Body of pancreas (tissue), 4 donors: Measurements from ENCODE around the gene PLLP. TPM values are rescaled to one million over a fixed set of nuclear protein-coding genes. Genes with fewer than 3 reads are reported as not detected.
A peak's percentile ranks its signal among the peaks of the same experiment; 100 is the strongest.
"Not testable (repeated sequence)": the region's sequence is repeated elsewhere in the genome, so short reads cannot be mapped to it uniquely, and the experiment has no call there.

Experiments
- ATAC-seq: fragments of 150-250 bp; one replicate; pipeline ENCODE4 v1.9.1; 2016
- DNase-seq, 4 donors: peaks; one replicate each; pipeline ENCODE4 v3.0.0-alpha.2; 2019
- H3K27ac ChIP-seq, 4 donors: fragments of 200-600 bp; sonication (generic); 1 replicate in 3 of 4; 2 replicates in 1 of 4; pipeline versions ENCODE4 v1.5.1 to v1.6.1; 2016 to 2019; ENCODE audit warnings: mild to moderate bottlenecking in 1 of 4, mixed read lengths in 1 of 4, moderate library complexity in 1 of 4
- H3K27me3 ChIP-seq, 2 donors: fragments of 200-600 bp; sonication (generic); one replicate each; pipeline ENCODE4 v1.6.0; 2016; ENCODE audit warnings: mild to moderate bottlenecking in 1 of 2
- H3K36me3 ChIP-seq, 2 donors: fragments of 200-600 bp; sonication (generic); replicated peaks in 1 of 2; 2 replicates each; pipeline ENCODE4 v1.5.1; 2016; ENCODE audit warnings: low read depth in 2 of 2; ENCODE audit not compliant: insufficient read depth in 1 of 2
- H3K4me1 ChIP-seq: fragments of 200-600 bp; sonication (generic); one replicate; pipeline ENCODE4 v1.6.0; 2016
- H3K4me3 ChIP-seq, 2 donors: fragments of 200-600 bp; sonication (generic); 1 replicate in 1 of 2; 2 replicates in 1 of 2; pipeline ENCODE4 v1.5.1; 2016 to 2019
- H3K9me3 ChIP-seq, 3 donors: fragments of 200-600 bp; sonication (generic); 1 replicate in 2 of 3; 2 replicates in 1 of 3; pipeline ENCODE4 v1.5.1; 2016
- CTCF ChIP-seq, 7 experiments: fragments of 450-650 bp in 4 of 7; fragments of 200-600 bp in 3 of 7; sonication (generic) in 3 of 7; IDR thresholded peaks; one replicate each; pipeline ENCODE4 v1.5.1; 2016 to 2019; ENCODE audit warnings: antibody characterized with exemption in 7 of 7
- POLR2A ChIP-seq, 3 donors: fragments of 450-650 bp; IDR thresholded peaks; one replicate each; pipeline ENCODE4 v1.6.1; 2016; ENCODE audit warnings: antibody characterized with exemption in 3 of 3, mild to moderate bottlenecking in 2 of 3
- WGBS, 2 donors: methylation state at CpG; one replicate each; pipeline ENCODE4 v1.1.5; 2017; 5-methylcytosine and 5-hydroxymethylcytosine counted together
- intact Hi-C: fragments of 100-400 bp; cut with DNase I; formaldehyde crosslinking; loops from one replicate; pipeline ENCODE4 v1.15.1; 2023
- total RNA-seq, 2 donors: library from RNA; depleted of rRNA; stranded (reverse); fragments of >200 nt; gene quantifications; one replicate each; pipeline ENCODE4 v1.1.0, GENCODE V29; 2016

Gene PLLP
- total RNA-seq, 2 donors from 2014 or later = 32.9 to 43.2 TPM

GRCh38 chr16:57268804-57269800 lies 15.4 kb downstream of the PLLP start:
- Histone ChIP-seq H3K27me3 (no peaks in the 10 kb centered on the region), H3K4me1 (peaks cover 96% of the 10 kb centered on the region), H3K36me3 (no peaks in the 10 kb centered on the region), H3K9me3 (no peaks in the 10 kb centered on the region), H3K27ac (peak overlapping the region in 3 of 4 donors; percentile 78 to 90 (median 85)), H3K4me3 (no peak overlapping the region)
- peak in 1 of 7 experiments; percentile 1 for TF ChIP-seq CTCF (IDR thresholded peaks at IDR 0.05)
- TF ChIP-seq POLR2A (IDR thresholded peaks at IDR 0.05) = peak in 2 of 3 donors; percentile 70 to 84
- ATAC-seq = peak; percentile 28
- 36 to 56% methylated on average over 11 to 14 of the region's 14 CpGs for WGBS, 2 donors
- DNase-seq = peak; percentile 66 to 91 (median 83)
- intact Hi-C loops = no loop called here

GRCh38 chr16:57267343-57267742 lies 17.1 kb downstream of the PLLP start:
- H3K4me3 ChIP-seq, intact Hi-C loops, H3K27me3 ChIP-seq, DNase-seq, ATAC-seq, H3K36me3 ChIP-seq, H3K9me3 ChIP-seq: not testable (repeated sequence)
- Histone ChIP-seq H3K4me1 (peaks cover 96% of the 10 kb centered on the region), H3K27ac (peak overlapping the region in 3 of 4 donors; percentile 85 to 93 (median 90))
- WGBS, 2 donors = 40 to 52% methylated on average over 2 of the region's 2 CpGs

GRCh38 chr16:57266531-57267260 lies 17.8 kb downstream of the PLLP start:
- WGBS, 2 donors = 11 to 27% methylated on average over 6 of the region's 6 CpGs
- no peaks in the 10 kb centered on the region for H3K9me3 ChIP-seq
- DNase-seq = peak; percentile 59 to 80 (median 72)
- intact Hi-C loops = no loop called here
- no peaks in the 10 kb centered on the region for H3K36me3 ChIP-seq
- peak; percentile 43 for ATAC-seq
- TF ChIP-seq POLR2A (IDR thresholded peaks at IDR 0.05) (no peak), CTCF (IDR thresholded peaks at IDR 0.05) (no peak)
- H3K27me3 ChIP-seq = no peaks in the 10 kb centered on the region
- peak overlapping the region; percentile 85 to 93 (median 88) for H3K27ac ChIP-seq
- peaks cover 91% of the 10 kb centered on the region for H3K4me1 ChIP-seq
- H3K4me3 ChIP-seq = no peak overlapping the region

GRCh38 chr16:57265850-57266530 lies 18.5 kb downstream of the PLLP start:
- H3K4me1 ChIP-seq = peaks cover 85% of the 10 kb centered on the region
- no peak overlapping the region for H3K4me3 ChIP-seq
- intact Hi-C loops = no loop called here
- no peaks in the 10 kb centered on the region for H3K36me3 ChIP-seq
- TF ChIP-seq CTCF (IDR thresholded peaks at IDR 0.05) = no peak
- TF ChIP-seq POLR2A (IDR thresholded peaks at IDR 0.05) = no peak
- 10% methylated on average over 16 of the region's 16 CpGs for WGBS, 2 donors
- H3K27me3 ChIP-seq = no peaks in the 10 kb centered on the region
- DNase-seq (peak; percentile 90 to 95 (median 94)), ATAC-seq (peak; percentile 81)
- no peaks in the 10 kb centered on the region for H3K9me3 ChIP-seq
- peak overlapping the region; percentile 85 to 93 (median 88) for H3K27ac ChIP-seq
